HG03460 (cell line): ENCODE results near the gene CRAMP1.
"Not testable (repeated sequence)": the region's sequence is repeated elsewhere in the genome, so short reads cannot be mapped to it uniquely, and the experiment has no call there.

Experiments
- ATAC-seq: cut with Tn5 transposase; IDR thresholded peaks from one replicate; pipeline ENCODE4 v1.9.1; 2021; ENCODE audit not compliant: unreplicated experiment

CRAMP1 gene

DNA sequence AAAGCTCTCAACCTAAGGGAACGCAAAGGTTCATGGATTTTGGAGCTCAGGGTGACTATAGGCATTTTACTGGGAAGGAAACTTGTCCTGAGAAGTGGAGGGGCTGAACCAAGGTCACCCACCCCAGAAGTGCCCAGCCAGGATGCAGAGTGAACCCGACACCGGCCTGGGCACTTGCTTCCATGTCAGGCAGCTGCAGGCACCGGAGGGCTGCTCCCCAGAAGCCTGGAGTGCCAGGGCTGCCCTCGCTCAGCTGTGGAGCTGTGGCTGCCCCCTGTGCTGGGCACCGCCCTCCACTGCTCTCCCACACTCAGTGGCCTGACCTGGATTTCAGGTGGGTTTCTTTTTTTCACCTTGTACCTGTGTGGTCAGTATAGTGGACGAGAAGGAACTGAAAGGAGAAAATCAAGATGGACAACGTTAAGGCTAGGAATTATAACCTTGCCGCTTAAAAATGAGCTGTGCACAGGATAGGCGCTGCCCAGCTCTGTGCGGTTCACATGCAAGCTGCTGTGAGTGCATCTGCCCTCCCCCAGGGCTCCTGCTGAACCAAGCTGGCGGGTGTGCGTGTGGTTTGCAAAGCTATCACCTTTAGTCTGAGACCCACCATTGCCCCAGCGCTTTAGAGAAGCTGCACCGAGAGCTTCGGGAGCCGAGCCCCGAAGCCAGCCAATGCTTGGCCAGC is 96.1 kb downstream of the CRAMP1 start:
- no peak for ATAC-seq

DNA sequence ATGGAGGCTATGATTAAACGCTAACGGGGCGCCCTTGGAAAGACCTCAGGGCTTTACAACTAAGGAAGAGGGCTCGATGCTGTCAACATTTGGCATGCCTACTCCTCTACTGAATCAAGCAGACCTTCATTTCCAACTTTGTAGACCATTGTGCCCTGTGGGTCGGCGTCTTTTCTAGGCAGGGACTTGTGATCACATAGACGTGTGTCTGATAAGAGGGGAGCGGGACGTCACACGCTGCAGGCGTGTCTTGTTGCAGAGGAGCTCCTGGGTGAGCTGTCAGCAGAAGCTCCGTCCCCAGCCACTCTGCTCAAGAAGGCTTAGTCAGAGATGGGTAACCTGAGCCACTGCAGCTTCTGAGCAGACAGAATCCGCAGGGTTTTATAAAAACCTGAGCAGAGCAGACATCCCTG is 96.6 kb downstream of the CRAMP1 start:
- ATAC-seq: no peak

DNA sequence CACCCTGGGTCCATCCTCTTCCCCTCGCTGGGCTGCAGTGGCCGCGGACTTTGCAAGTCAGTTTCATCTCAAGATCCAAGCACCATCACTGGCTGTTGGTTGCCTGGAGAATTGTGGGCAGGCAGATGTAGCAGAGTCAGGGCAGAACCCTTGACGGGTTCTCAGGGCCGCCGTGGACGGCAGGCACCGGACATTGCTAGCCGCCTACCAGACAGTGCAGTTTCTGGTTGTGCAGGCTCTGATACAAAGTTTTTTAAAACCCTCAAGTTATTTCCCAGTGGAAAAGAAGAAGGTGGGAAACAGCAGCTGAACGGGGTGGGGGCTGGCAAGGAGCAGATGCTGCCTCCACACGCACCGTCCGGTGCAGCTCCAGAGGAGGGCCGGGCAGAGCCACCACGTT is 97.2 kb downstream of the CRAMP1 start:
- no peak for ATAC-seq

DNA sequence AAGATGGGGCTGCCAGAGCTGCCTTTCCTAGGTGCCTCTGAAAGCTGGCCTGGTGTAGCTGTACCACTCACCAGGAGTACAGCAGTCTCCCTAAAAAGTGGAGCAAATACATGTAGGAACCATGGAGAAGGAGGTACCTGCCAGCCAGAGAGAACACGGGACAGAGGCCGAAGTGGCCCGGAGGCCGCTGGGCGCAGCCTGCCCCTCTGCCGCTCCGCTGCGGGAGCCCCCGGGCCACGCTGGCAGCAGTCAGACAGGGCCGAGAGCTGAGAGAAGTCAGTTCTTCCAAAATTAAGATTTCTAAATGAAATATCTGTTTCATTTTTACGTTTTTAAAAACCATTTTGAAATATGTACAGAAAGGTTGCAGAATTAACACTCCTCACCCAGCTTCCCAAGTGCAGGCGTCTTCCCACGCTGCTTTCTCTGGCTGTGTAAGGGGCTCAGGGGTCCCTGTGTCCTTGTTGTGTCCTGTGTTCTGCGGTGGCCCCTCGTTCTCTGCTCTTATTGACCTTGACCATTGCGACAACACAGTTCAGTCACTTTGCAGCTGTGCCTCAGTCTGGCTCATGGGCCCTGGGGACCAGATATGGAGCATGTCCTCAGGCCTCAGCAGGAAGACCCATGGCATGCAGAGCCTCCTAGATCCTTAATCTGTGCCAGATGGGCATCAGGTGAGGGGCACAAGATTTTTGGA is 98.8 kb downstream of the CRAMP1 start:
- no peak for ATAC-seq

DNA sequence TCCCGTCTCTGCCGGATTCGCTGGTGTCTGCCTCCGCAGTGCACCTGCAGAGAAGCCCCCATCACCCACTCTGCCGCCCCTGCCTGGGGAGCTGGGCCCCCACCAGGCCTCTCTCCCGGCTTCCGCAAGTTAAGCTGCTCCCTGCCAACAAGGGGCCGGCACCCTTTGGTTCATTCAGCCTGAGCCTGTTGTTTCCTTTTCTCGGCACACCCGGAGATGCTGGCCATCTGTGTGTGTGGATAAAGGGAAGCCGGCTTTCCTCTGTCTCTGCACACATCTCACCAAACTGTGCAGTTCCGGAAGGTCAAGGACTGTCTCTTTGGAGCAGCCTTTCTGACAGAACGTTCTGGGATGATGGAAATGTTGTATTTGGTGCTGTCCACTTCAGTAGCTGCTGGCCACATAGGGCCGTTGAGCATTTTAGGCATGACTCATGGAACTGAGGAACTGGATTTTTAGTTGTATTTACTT is 100.7 kb downstream of the CRAMP1 start:
- no peak for ATAC-seq

DNA sequence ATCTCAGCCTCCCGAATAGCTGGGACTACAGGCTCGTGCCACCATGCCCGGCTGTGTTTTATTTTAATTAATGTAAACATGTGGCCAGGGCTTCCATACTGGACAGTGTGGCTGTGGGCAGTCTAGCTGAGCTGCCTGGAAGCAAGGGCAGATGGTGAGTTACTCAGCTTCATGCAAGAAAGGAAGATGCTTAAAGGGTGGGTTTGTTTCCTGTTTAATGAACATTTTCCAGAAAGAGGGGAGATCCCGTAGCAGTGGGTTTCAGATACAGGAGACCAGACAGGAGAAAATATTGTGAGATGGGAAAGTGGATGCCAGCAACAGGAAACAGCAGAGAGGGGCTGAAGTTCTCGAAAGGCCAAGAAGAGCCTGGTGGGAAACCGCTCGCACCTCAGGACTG is 101.2 kb downstream of the CRAMP1 start:
- no peak for ATAC-seq

DNA sequence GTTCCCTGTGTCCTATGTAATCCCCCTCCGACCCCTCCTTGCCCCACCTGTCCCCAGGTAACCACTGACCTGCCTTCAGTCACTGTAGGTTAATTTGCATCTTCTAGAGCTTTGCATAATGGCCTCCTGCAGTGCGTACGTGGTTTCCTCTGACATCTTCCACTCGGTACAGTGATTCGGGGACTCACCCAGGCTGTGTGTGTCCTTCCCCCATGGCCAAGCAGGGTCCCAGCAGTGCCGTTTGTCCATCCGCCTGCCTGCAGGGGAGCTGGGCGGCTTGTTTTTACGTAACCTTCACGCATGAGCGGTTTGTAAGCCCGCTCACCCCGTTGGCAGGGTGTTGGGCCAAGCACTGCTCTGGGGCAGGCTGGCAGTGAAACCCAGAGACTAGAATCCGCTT is 101.8 kb downstream of the CRAMP1 start:
- no peak for ATAC-seq

DNA sequence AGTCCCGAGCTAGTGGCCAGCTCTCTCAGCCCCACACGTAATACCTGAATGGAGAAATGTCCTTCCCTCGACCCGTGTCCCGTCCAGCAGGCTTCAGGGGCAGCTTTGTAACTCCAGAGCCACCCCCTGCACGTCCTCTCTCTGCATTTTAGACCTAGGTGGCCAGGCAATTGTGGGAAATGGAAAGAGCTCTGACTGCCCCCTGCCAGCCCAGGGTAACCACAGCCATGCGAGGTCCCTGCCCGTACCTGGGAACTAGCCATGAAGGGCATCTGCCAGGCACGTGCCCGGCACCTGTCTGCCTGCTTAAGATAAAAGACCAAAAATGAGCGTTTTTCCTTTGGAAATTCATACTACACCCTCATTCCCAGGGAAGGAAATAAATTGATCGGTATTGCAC is 103.1 kb downstream of the CRAMP1 start:
- ATAC-seq: no peak

DNA sequence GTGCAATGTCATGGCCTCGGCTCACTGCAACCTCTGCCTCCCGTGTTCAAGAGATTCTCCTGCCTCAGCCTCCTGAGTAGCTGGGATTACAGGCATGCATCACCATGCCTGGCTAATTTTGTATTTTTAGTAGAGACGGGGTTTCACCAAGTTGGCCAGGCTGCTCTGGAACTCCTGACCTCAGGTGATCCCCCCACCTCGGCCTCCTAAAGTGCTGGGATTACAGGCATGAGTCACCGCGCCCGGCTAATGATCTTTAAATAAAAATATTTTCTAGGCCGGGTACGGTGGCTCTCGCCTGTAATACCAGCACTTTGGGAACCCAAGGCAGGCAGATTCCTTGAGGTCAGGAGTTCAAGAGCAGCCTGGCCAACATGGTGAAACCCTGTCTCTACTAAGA is 106.1 kb downstream of the CRAMP1 start:
- not testable (repeated sequence) for ATAC-seq

DNA sequence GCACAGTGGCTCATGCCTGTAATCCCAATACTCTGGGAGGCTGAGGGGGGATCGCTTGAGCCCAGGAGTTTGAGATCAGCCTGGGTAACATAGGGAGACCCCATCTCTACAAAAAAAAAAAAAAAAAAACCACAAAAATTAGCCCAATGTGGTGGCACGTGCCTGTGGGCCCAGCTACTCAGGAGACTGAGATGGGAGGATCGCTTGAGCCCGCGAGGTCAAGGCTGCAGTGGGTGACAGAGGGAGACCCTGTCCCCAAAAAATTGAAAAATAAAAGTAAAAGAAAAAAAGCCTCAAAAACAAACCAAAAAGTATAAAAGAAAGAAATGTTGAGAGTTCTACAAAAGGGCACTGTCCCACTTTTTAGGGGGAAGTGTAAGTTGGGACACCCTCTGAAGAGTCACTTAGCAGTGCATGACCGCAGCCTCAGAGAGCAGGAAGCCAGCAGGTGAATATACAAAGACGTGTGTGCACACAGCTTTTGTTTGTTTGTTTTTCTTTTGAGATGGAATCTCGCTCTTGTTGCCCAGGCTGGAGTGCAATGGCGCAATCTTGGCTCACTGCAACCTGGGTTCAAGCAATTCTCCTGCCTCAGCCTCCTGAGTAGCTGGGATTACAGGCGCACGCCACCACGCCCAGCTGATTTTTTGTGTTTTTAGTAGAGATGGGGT is 107.5 kb downstream of the CRAMP1 start:
- ATAC-seq: not testable (repeated sequence)

DNA sequence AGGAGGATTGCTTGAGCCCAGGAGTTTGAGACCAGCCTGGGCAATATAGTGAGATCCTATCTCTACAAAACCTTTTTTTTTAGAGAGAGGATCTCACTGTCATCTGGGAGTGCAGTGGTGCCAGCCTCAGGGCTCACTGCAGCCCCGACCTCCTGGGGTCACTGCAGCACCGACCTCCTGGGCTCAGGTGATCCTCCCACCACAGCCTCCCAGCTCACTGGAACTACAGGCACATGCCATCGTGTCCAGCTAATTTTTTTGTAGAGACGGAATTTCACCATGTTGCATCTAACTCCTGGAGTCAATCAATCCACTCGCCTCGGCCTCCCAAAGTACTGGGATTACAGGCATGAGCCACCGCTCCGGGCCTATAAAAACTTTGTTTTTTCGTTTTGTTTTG is 109.2 kb downstream of the CRAMP1 start:
- no peak for ATAC-seq

DNA sequence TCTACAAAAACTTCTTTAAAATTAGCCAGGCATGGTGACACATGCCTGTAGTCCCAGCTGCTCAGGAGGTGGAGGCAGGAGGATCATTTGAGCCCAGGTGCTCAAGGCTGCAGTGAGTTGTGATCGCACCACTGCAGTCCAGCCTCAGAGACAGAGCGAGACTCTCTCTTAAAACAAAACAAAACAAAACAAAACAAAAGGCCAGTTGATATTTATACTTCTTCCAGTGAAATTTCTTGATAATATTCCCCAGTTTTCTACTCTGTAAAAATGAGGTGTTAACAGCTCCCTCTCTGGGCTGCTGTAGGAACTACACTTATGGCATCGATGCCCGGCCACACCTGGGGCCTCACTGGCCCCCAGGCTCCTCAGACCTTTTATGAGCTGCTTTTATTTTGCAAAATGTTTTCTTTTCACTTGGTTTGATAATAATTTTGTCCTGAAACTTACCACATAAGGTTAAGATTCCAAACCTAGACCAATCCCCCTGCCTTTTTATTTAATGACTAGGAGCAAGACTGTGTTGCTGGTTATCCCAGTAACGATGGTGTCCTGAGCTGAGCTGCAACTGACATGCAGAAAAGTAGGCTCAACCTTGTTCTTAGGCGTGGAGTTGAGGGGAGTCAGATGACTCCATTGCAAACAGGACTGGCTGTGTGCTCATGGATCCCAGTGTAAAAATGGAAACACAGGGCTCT is 111.4 kb downstream of the CRAMP1 start:
- no peak for ATAC-seq

DNA sequence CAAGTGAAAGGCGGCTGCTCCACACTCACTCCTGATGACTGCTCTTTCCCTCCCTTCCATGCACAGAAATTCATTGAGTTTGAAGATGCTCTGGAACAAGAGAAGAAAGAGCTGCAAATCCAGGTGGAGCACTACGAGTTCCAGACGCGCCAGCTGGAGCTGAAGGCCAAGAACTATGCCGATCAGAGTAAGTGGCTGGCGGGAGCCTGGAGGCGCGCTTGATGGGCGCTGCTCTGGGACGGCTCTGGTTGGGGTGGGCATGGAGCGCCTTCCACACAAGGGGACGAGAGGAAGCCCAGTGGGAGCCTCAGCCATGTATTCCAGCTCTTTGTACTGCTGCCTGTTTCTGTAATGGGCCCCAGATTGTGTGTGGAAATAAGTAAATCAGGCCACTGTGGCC is 112.3 kb downstream of the CRAMP1 start:
- ATAC-seq: no peak

DNA sequence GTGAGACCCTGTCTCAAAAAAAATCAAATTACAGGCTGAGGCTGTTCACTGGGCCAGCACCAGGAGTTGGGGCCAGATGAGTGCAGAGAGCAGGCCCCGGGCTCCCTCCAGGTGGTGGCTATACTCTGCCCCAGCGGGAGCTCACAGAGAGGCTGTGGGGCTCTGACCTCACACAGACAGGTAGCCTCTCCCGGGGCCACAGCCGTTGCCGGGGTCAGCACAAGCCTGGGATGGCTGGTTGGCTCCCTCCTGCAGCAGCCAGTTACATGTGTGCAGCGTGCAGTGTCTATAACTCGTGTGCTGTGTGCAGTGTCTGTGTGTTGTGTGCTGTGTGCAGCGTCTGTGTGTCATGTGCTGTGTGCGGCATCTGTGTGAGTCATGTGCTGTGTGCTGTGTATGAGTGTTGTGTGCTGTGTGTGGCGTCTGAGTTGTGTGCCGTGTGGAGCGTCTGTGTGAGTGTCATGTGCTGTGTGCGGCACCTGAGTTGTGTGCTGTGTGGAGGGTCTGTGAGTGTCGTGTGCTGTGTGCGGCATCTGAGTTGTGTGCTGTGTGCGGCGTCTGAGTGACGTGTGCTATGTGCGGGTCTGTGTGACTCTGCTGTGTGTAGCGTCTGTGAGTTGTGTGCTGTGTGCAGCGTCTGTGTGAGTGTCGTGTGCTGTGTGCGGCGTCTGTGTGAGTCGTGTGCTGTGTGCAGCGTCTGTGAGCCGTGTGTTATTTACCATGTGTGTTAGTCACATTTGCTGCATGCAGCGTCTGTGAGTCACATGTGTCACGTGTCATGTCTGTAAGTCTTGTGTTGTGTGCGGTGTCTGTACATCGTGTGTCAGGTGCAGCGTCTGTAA is 114.7 kb downstream of the CRAMP1 start:
- no peak for ATAC-seq
